CD14-positive monocyte (primary cell): ENCODE results near the gene TOR1AIP2. TPM values are rescaled to one million over a fixed set of nuclear protein-coding genes. Genes with fewer than 3 reads are reported as not detected.

Experiments used
- DNase-seq, 3 donors: peaks; one replicate each; pipeline ENCODE4 v3.0.0-alpha.2; 2011 to 2022
- H2AFZ ChIP-seq: 2 replicates; pipeline ENCODE4 v1.6.0; 2012; ENCODE audit warnings: mild to moderate bottlenecking, low read depth, low read length, inconsistent platforms; ENCODE audit not compliant: insufficient read depth, poor library complexity, severe bottlenecking
- H3K27ac ChIP-seq, 2 donors: 1 replicate in 1 of 2; 2 replicates in 1 of 2; pipeline ENCODE4 v1.5.1; 2012 to 2013; ENCODE audit warnings: low read length in 2 of 2, control low read depth in 1 of 2, inconsistent platforms in 1 of 2, low read depth in 1 of 2, mild to moderate bottlenecking in 1 of 2
- H3K27me3 ChIP-seq, 2 donors: one replicate each; pipeline versions ENCODE4 v1.6.0 to v1.6.1; 2011 to 2013; ENCODE audit warnings: low read length in 2 of 2; ENCODE audit not compliant: control insufficient read depth in 2 of 2, insufficient read depth in 2 of 2
- H3K36me3 ChIP-seq, 2 donors: replicated peaks in 1 of 2; 1 replicate in 1 of 2; 2 replicates in 1 of 2; pipeline versions ENCODE4 v1.5.1 to v1.6.1; 2012 to 2013; ENCODE audit warnings: low read length in 2 of 2, control low read depth in 1 of 2, inconsistent platforms in 1 of 2, mild to moderate bottlenecking in 1 of 2; ENCODE audit not compliant: insufficient read depth in 2 of 2, control insufficient read depth in 1 of 2
- H3K4me1 ChIP-seq, 2 donors: 1 replicate in 1 of 2; 2 replicates in 1 of 2; pipeline versions ENCODE4 v1.5.1 to v1.6.1; 2012 to 2013; ENCODE audit warnings: low read length in 2 of 2, control low read depth in 1 of 2, inconsistent platforms in 1 of 2, mild to moderate bottlenecking in 1 of 2, moderate library complexity in 1 of 2; ENCODE audit not compliant: insufficient read depth in 2 of 2, control insufficient read depth in 1 of 2
- H3K4me2 ChIP-seq: replicated peaks from 2 replicates; pipeline ENCODE3; 2012; ENCODE audit warnings: low read length, moderate library complexity, mild to moderate bottlenecking; ENCODE audit not compliant: poor library complexity, severe bottlenecking; ENCODE audit errors: extremely low read depth
- H3K4me3 ChIP-seq, 3 experiments: fragments of 200-600 bp in 1 of 3; sonication (generic) in 1 of 3; replicated peaks in 1 of 3; 1 replicate in 2 of 3; 2 replicates in 1 of 3; pipeline ENCODE4 v1.5.1; 2011 to 2013; ENCODE audit warnings: low read length in 3 of 3, mild to moderate bottlenecking in 3 of 3, control low read depth in 2 of 3, low read depth in 2 of 3, inconsistent platforms in 1 of 3, moderate library complexity in 1 of 3
- H3K79me2 ChIP-seq: 2 replicates; pipeline ENCODE4 v1.6.0; 2012; ENCODE audit warnings: mild to moderate bottlenecking, control low read depth, inconsistent platforms, low read length, moderate library complexity; ENCODE audit not compliant: insufficient read depth
- H3K9ac ChIP-seq: 2 replicates; pipeline ENCODE4 v1.6.0; 2017; ENCODE audit warnings: low read length, mild to moderate bottlenecking; ENCODE audit not compliant: insufficient read depth, poor library complexity, severe bottlenecking
- H3K9me3 ChIP-seq, 2 donors: replicated peaks in 1 of 2; 1 replicate in 1 of 2; 2 replicates in 1 of 2; pipeline versions ENCODE4 v1.5.1 to v1.6.1; 2012 to 2013; ENCODE audit warnings: low read length in 2 of 2, control low read depth in 1 of 2; ENCODE audit not compliant: control insufficient read depth in 1 of 2, insufficient read depth in 1 of 2
- H4K20me1 ChIP-seq: 2 replicates; pipeline ENCODE4 v1.6.0; 2012; ENCODE audit warnings: mild to moderate bottlenecking, low read length, control low read depth, moderate library complexity; ENCODE audit not compliant: insufficient read depth
- H3K27ac Mint-ChIP-seq, 7 donors: one replicate each; pipeline ENCODE4 v1.8.0; 2020; ENCODE audit warnings: mild to moderate bottlenecking in 7 of 7, mixed read lengths in 7 of 7, moderate library complexity in 6 of 7, inconsistent platforms in 2 of 7
- H3K27me3 Mint-ChIP-seq, 3 donors: one replicate each; pipeline ENCODE4 v1.8.0; 2021 to 2022; ENCODE audit warnings: low read depth in 3 of 3, mild to moderate bottlenecking in 3 of 3, mixed read lengths in 3 of 3, moderate library complexity in 3 of 3, inconsistent platforms in 1 of 3
- H3K36me3 Mint-ChIP-seq, 2 donors: one replicate each; pipeline ENCODE4 v1.8.0; 2020; ENCODE audit warnings: mixed read lengths in 2 of 2, inconsistent platforms in 1 of 2, mild to moderate bottlenecking in 1 of 2
- H3K4me1 Mint-ChIP-seq: one replicate; pipeline ENCODE4 v1.8.0; 2020; ENCODE audit warnings: mild to moderate bottlenecking, mixed read lengths
- H3K4me3 Mint-ChIP-seq, 2 donors: one replicate each; pipeline ENCODE4 v1.8.0; 2020; ENCODE audit warnings: mild to moderate bottlenecking in 2 of 2, mixed read lengths in 2 of 2, moderate library complexity in 1 of 2
- H3K9me3 Mint-ChIP-seq, 7 donors: one replicate each; pipeline ENCODE4 v1.8.0; 2020 to 2022; ENCODE audit warnings: mixed read lengths in 7 of 7, mild to moderate bottlenecking in 6 of 7, moderate library complexity in 6 of 7, inconsistent platforms in 2 of 7
- CTCF ChIP-seq: fragments of 200-600 bp; IDR thresholded peaks from one replicate; pipeline ENCODE4 v1.8.0; 2022; ENCODE audit warnings: antibody characterized with exemption, mild to moderate bottlenecking
- WGBS: methylation state at CpG from one replicate; pipeline ENCODE4 v1.1.5; 2013; ENCODE audit warnings: missing lambda C conversion rate; ENCODE audit not compliant: insufficient coverage; 5-methylcytosine and 5-hydroxymethylcytosine counted together
- intact Hi-C, 2 donors: fragments of 100-400 bp; cut with micrococcal nuclease; formaldehyde crosslinking; loops; one replicate each; pipeline versions ENCODE4 v1.15.0 to v1.15.1; 2023
- polyA plus RNA-seq, 3 donors: library from polyadenylated mRNA; depleted of rRNA in 1 of 3; unstranded in 2 of 3; stranded (reverse) in 1 of 3; fragments of 300-500 nt in 2 of 3; fragments of >200 nt in 1 of 3; fragmentation: Illumina TruSeq in 2 of 3; gene quantifications; 1 replicate in 2 of 3; 2 replicates in 1 of 3; pipeline ENCODE4 v1.2.3, GENCODE V29; 2012 to 2021

TOR1AIP2 gene
- polyA plus RNA-seq, 3 donors = 9.9 to 21.5 (median 20.5) TPM

- Mint-ChIP-seq H3K27me3 (peaks cover 15 to 20% (median 19%) of the 10 kb centered on the region in 3 donors), H3K36me3 (no peaks in the 10 kb centered on the region), H3K27ac (no peak overlapping the region), H3K9me3 (peaks cover 0 to 2% (median 0%) of the 10 kb centered on the region in 7 donors), H3K4me3 (no peak overlapping the region), H3K4me1 (peaks cover 29% of the 10 kb centered on the region)
- H3K4me2 ChIP-seq = no peak overlapping the region
- DNase-seq = no peak
- no peaks in the 10 kb centered on the region for H3K36me3 ChIP-seq
- H3K9ac ChIP-seq = no peak overlapping the region
- H3K9me3 ChIP-seq = no peaks in the 10 kb centered on the region
- peaks cover 11 to 18% of the 10 kb centered on the region in 2 donors for H3K4me1 ChIP-seq
- intact Hi-C loops = loop anchor here in 1 of 2 donors (5.0 kb wide), 1 partner anchor 110 kb away; no protein-coding TSS in a partner anchor
- WGBS = no CpG with 5 or more reads among the region's 8 CpGs
- no peak overlapping the region for H3K4me3 ChIP-seq
- H3K27me3 ChIP-seq = peaks cover 0 to 2% of the 10 kb centered on the region in 2 donors
- H3K27ac ChIP-seq = no peak overlapping the region
- TF ChIP-seq CTCF = no peak
- no peaks in the 10 kb centered on the region for H4K20me1 ChIP-seq
- H2AFZ ChIP-seq = no peak overlapping the region
- no peaks in the 10 kb centered on the region for H3K79me2 ChIP-seq
Observed at GRCh38 chr1:179817056-179817455, 60.5 kb downstream of the TOR1AIP2 start.

GRCh38 chr1:179816196-179816960, 61.2 kb downstream of the TOR1AIP2 start:
- H3K4me3 ChIP-seq = no peak overlapping the region
- no peaks in the 10 kb centered on the region for H4K20me1 ChIP-seq
- H3K9me3 ChIP-seq = no peaks in the 10 kb centered on the region
- Mint-ChIP-seq H3K36me3 (no peaks in the 10 kb centered on the region), H3K27ac (no peak overlapping the region), H3K27me3 (peaks cover 15 to 22% (median 19%) of the 10 kb centered on the region in 3 donors), H3K4me1 (peaks cover 29% of the 10 kb centered on the region), H3K9me3 (peaks cover 0 to 2% (median 0%) of the 10 kb centered on the region in 7 donors), H3K4me3 (peak overlapping the region in 1 of 2 donors; percentile 21)
- no peak overlapping the region for H2AFZ ChIP-seq
- H3K27me3 ChIP-seq = peaks cover 0 to 2% of the 10 kb centered on the region in 2 donors
- H3K79me2 ChIP-seq = no peaks in the 10 kb centered on the region
- H3K27ac ChIP-seq = no peak overlapping the region
- H3K36me3 ChIP-seq = no peaks in the 10 kb centered on the region
- no peak for TF ChIP-seq CTCF
- H3K4me2 ChIP-seq = peak overlapping the region; percentile 86
- DNase-seq = no peak
- H3K9ac ChIP-seq = no peak overlapping the region
- intact Hi-C loops = loop anchor here in 1 of 2 donors (5.0 kb wide), 1 partner anchor 109 kb away; no protein-coding TSS in a partner anchor
- H3K4me1 ChIP-seq = peaks cover 11 to 18% of the 10 kb centered on the region in 2 donors
- WGBS = 89% methylated on average over 7 of the region's 17 CpGs
